Transverse colon (tissue), 3 donors: ENCODE results near the gene APOBR.

ENCODE experiments used
- EP300 ChIP-seq: sonication (generic); formaldehyde crosslinking; IDR thresholded peaks from one replicate; pipeline ENCODE4 v1.6.1; 2017; ENCODE audit warnings: antibody characterized with exemption, low read depth
- POLR2A ChIP-seq: fragments of 450-650 bp; IDR thresholded peaks from one replicate; pipeline ENCODE4 v1.6.1; 2016; ENCODE audit warnings: antibody characterized with exemption, mild to moderate bottlenecking, moderate library complexity
- TF ChIP-seq, protein P1 (sequence below), 5 experiments: fragments of 200-600 bp in 3 of 5; fragments of 450-650 bp in 2 of 5; sonication (generic) in 3 of 5; IDR thresholded peaks; 1 replicate in 2 of 5; 2 replicates in 3 of 5; pipeline ENCODE4 v1.5.1; 2016 to 2017; ENCODE audit warnings: antibody characterized with exemption in 5 of 5, inconsistent platforms in 3 of 5, mild to moderate bottlenecking in 2 of 5, moderate library complexity in 1 of 5

DNA sequence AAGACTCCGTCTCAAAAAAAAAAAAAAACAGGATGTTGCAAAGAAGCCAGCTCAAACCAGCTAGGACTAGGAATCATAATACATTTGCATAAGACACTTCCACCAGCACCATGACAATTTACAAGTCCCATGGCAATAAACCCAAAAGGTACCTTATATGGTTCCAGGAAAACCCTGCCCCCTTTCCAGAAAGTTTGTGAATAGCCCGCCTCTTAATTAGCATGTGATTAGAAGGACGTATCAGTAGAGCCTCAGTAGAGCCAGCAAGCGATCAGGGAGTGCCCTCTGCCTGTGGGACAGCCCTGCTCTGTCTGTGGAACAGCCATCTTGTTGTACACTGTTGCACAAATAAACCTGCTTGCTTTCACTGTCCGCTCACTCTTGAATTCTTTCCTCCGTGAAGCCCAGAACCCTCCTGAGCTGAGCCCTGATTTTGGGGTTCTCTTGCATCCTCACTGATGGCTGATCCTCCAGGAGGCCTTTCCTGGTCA, 30.3 kb downstream of the APOBR start:
- TF ChIP-seq POLR2A (no peak), EP300 (no peak)
- TF ChIP-seq, protein P1, sequence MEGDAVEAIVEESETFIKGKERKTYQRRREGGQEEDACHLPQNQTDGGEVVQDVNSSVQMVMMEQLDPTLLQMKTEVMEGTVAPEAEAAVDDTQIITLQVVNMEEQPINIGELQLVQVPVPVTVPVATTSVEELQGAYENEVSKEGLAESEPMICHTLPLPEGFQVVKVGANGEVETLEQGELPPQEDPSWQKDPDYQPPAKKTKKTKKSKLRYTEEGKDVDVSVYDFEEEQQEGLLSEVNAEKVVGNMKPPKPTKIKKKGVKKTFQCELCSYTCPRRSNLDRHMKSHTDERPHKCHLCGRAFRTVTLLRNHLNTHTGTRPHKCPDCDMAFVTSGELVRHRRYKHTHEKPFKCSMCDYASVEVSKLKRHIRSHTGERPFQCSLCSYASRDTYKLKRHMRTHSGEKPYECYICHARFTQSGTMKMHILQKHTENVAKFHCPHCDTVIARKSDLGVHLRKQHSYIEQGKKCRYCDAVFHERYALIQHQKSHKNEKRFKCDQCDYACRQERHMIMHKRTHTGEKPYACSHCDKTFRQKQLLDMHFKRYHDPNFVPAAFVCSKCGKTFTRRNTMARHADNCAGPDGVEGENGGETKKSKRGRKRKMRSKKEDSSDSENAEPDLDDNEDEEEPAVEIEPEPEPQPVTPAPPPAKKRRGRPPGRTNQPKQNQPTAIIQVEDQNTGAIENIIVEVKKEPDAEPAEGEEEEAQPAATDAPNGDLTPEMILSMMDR (IDR thresholded peaks at IDR 0.05) = no peak
